ENCODE data around the gene APOO. TPM values are rescaled to one million over a fixed set of nuclear protein-coding genes. Genes with fewer than 3 reads are reported as not detected.

The APOO gene
- total and polyA plus RNA-seq, 2 of the 13 experiments (the other 11 are each of a cell fraction or from before 2014, with no cell fraction given): 9.7 to 22.1 TPM

- TF ChIP-seq DPF2 (CRISPR knock-in tag; IDR thresholded peaks at IDR 0.05; ENCODE audit: borderline replicate concordance, low read depth) (no peak), GLMP (CRISPR knock-in tag; IDR thresholded peaks at IDR 0.05; ENCODE audit: borderline replicate concordance) (no peak), FIP1L1 (IDR thresholded peaks at IDR 0.05; ENCODE audit: borderline replicate concordance, insufficient read depth, low read depth, low read length) (no peak), ZNF646 (CRISPR knock-in tag; IDR thresholded peaks at IDR 0.05) (no peak), TFAP4 (IDR thresholded peaks at IDR 0.05; ENCODE audit: borderline replicate concordance, low read depth) (peak; percentile 58; the same call in 1 of the 2 replicates), ZFAT (CRISPR knock-in tag; conservative IDR thresholded peaks at IDR 0.05) (no peak), SMAD9 (CRISPR knock-in tag; IDR thresholded peaks at IDR 0.05) (no peak), ZNF816 (CRISPR knock-in tag; IDR thresholded peaks at IDR 0.05; ENCODE audit: borderline replicate concordance) (0 out of 2 replicates have a peak, but pooled peaks have one; percentile 26), ZNF850 (CRISPR knock-in tag; conservative IDR thresholded peaks at IDR 0.05) (no peak), CENPBD1 (CRISPR knock-in tag; IDR thresholded peaks at IDR 0.05; ENCODE audit: borderline replicate concordance, low read depth) (no peak), ZBTB38 (CRISPR knock-in tag; IDR thresholded peaks at IDR 0.05) (peak; percentile 20; the same call in 1 of the 2 replicates), PCBP1 (IDR thresholded peaks at IDR 0.05; ENCODE audit: borderline replicate concordance, low read depth, low read length) (no peak), ZC3H4 (CRISPR knock-in tag; IDR thresholded peaks at IDR 0.05; ENCODE audit: borderline replicate concordance) (no peak), ZNF549 (CRISPR knock-in tag; IDR thresholded peaks at IDR 0.05) (no peak), TIGD3 (CRISPR knock-in tag; IDR thresholded peaks at IDR 0.05; ENCODE audit: borderline replicate concordance) (no peak), MXD4 (CRISPR knock-in tag; IDR thresholded peaks at IDR 0.05) (no peak), ZNF691 (CRISPR knock-in tag; IDR thresholded peaks at IDR 0.05; ENCODE audit: borderline replicate concordance, low read depth) (0 out of 2 replicates have a peak, but pooled peaks have one; percentile 15)
Measured at GRCh38 chrX:23907498-23908218, at the start of gene APOO, which contains the start of gene CXorf58 (continued).
